ENCODE data around the gene KCNJ14.

KCNJ14 gene

GRCh38 chr19:48445606-48446481 is 9.5 kb upstream of the KCNJ14 start, which contains the start of gene GRWD1:
Gene GRWD1 (plus strand): TSS chr19:48445983. CDS start chr19:48446006, 23 bp downstream.
- peak; percentile 87 for DNase-seq

GRCh38 chr19:48446579-48446978 is 8.8 kb upstream of the KCNJ14 start:
- no peak for DNase-seq

- no peak for DNase-seq
These were observed 6.8 kb upstream of the KCNJ14 start for GRCh38 chr19:48448563-48448962.

- DNase-seq: no peak
These were observed 4.9 kb upstream of the KCNJ14 start for GRCh38 chr19:48450441-48450840.

GRCh38 chr19:48450863-48451262 is 4.5 kb upstream of the KCNJ14 start:
- DNase-seq: no peak

GRCh38 chr19:48451624-48452023 is 3.8 kb upstream of the KCNJ14 start:
- DNase-seq: no peak

- DNase-seq: no peak
These were observed 2.8 kb upstream of the KCNJ14 start for GRCh38 chr19:48452289-48453190.

- DNase-seq: no peak
These were observed 1.1 kb upstream of the KCNJ14 start for GRCh38 chr19:48454150-48454730.

GRCh38 chr19:48455908-48456562 is 661 bp downstream of the KCNJ14 start:
- no peak for DNase-seq

- no peak for DNase-seq
These were observed 1.5 kb downstream of the KCNJ14 start for GRCh38 chr19:48456864-48457263.

- no peak for DNase-seq
These were observed 2.6 kb downstream of the KCNJ14 start for GRCh38 chr19:48458016-48458415.

GRCh38 chr19:48461651-48461981 is 6.2 kb downstream of the KCNJ14 start:
- DNase-seq: no peak

GRCh38 chr19:48461982-48462655 is 6.7 kb downstream of the KCNJ14 start:
- no peak for DNase-seq

GRCh38 chr19:48465215-48465614 is 9.8 kb downstream of the KCNJ14 start:
- DNase-seq: no peak

- DNase-seq: no peak
These were observed 11.4 kb downstream of the KCNJ14 start for GRCh38 chr19:48466561-48467325.

GRCh38 chr19:48468772-48469288 is 13.5 kb downstream of the KCNJ14 start:
- DNase-seq: peak; percentile 98

- DNase-seq: peak; percentile 34
These were observed 14.0 kb downstream of the KCNJ14 start, which contains the start of gene CYTH2 for GRCh38 chr19:48469289-48469881. Gene CYTH2 (plus strand): TSS chr19:48469369. CDS start chr19:48469508, 139 bp downstream.

- no peak for DNase-seq
These were observed 14.7 kb downstream of the KCNJ14 start for GRCh38 chr19:48469934-48470680.

GRCh38 chr19:48470856-48471255 is 15.5 kb downstream of the KCNJ14 start:
- DNase-seq: no peak

- DNase-seq: no peak
These were observed 16.5 kb downstream of the KCNJ14 start for GRCh38 chr19:48471836-48472235.
